HepG2 (cell line): ENCODE measurements around the gene NRN1. TPM values are rescaled to one million over a fixed set of nuclear protein-coding genes. Genes with fewer than 3 reads are reported as not detected.

Experiments used
- ATAC-seq: fragments of 200-7000 bp; cut with Tn5 transposase; 3 replicates; pipeline ENCODE4 v1.9.1; 2020; ENCODE audit warnings: mild to moderate bottlenecking, moderate library complexity
- BruUV-seq: library from RNA; stranded (reverse); fragments of 400-500 nt; replicated peaks from 2 replicates; lab custom pipeline; 2021; lab: Mats Ljungman, UMichigan
- CTCF ChIA-PET: fragments of 300-600 bp; formaldehyde crosslinking; extraction: SDS; loops from one replicate; lab custom pipeline; 2021; ENCODE audit warnings: low total read pairs, inconsistent platforms, low intra/inter-chr PET ratio; lab: Yijun Ruan, JAX
- POLR2A ChIA-PET: fragments of 350-600 bp; sonication (Branson Sonifier 250); formaldehyde crosslinking; loops from one replicate; lab custom pipeline; 2020; ENCODE audit warnings: antibody characterized with exemption, inconsistent platforms; lab: Yijun Ruan, JAX
- DNase-seq: peaks from one replicate; pipeline ENCODE4 v3.0.0-alpha.2; 2015; ENCODE audit warnings: low spot score
- FAIRE-seq: peaks from 3 replicates; lab custom pipeline; 2011; peaks lifted over from hg19 to GRCh38; lab: Jason Lieb, UNC
- H2AFZ ChIP-seq: one replicate; pipeline ENCODE4 v1.6.1; 2011; ENCODE audit warnings: low read length, inconsistent platforms
- H3K27ac ChIP-seq: fragments of 300-600 bp; 3 replicates; pipeline ENCODE4 v1.8.0; 2011; ENCODE audit warnings: mixed run types, mild to moderate bottlenecking, mixed read lengths, low read length, inconsistent platforms; ENCODE audit not compliant: insufficient read depth; ENCODE audit errors: extremely low read length
- H3K27me3 ChIP-seq, 2 experiments: fragments of 200-600 bp in 1 of 2; 2 replicates in 1 of 2; 3 replicates in 1 of 2; pipeline versions ENCODE4 v1.6.0 to v1.8.0; 2011; ENCODE audit warnings: low read length in 2 of 2, mild to moderate bottlenecking in 2 of 2, moderate library complexity in 2 of 2, inconsistent platforms in 1 of 2; ENCODE audit not compliant: insufficient read depth in 2 of 2, control insufficient read depth in 1 of 2
- H3K36me3 ChIP-seq, 2 experiments: fragments of 200-600 bp in 1 of 2; replicated peaks in 1 of 2; 2 replicates in 1 of 2; 3 replicates in 1 of 2; pipeline versions ENCODE4 v1.5.1 to v1.8.0; 2011; ENCODE audit warnings: low read length in 2 of 2, inconsistent platforms in 1 of 2; ENCODE audit not compliant: insufficient read depth in 2 of 2, control insufficient read depth in 1 of 2
- H3K4me1 ChIP-seq: 2 replicates; pipeline ENCODE4 v1.5.1; 2012; ENCODE audit warnings: low read length, inconsistent platforms; ENCODE audit not compliant: insufficient read depth
- H3K4me2 ChIP-seq: 2 replicates; pipeline ENCODE4 v1.6.0; 2011; ENCODE audit warnings: low read depth, low read length, inconsistent platforms
- H3K4me3 ChIP-seq, 3 experiments: fragments of 200-600 bp in 1 of 3; sonication (generic), shearing (Covaris generic) in 1 of 3; replicated peaks in 1 of 3; 2 replicates each; pipeline ENCODE4 v1.5.1; 2011 to 2016; ENCODE audit warnings: low read length in 3 of 3, inconsistent platforms in 2 of 3, low read depth in 2 of 3, mild to moderate bottlenecking in 2 of 3, control low read depth in 1 of 3, mixed read lengths in 1 of 3; ENCODE audit not compliant: insufficient read depth in 1 of 3
- H3K79me2 ChIP-seq: one replicate; pipeline ENCODE4 v1.6.1; 2011; ENCODE audit warnings: low read length, inconsistent platforms; ENCODE audit not compliant: insufficient read depth
- H3K9ac ChIP-seq: 2 replicates; pipeline ENCODE4 v1.6.0; 2011; ENCODE audit warnings: mild to moderate bottlenecking, low read depth, low read length, inconsistent platforms; ENCODE audit not compliant: insufficient read depth
- H3K9me3 ChIP-seq: 2 replicates; pipeline ENCODE4 v1.5.1; 2012; ENCODE audit warnings: mild to moderate bottlenecking, low read length
- H4K20me1 ChIP-seq: 2 replicates; pipeline ENCODE4 v1.6.0; 2011; ENCODE audit warnings: inconsistent platforms, mild to moderate bottlenecking, low read length, moderate library complexity; ENCODE audit not compliant: insufficient read depth
- ARNT ChIP-seq: fragments of 450-650 bp; IDR thresholded peaks from 2 replicates; pipeline ENCODE4 v1.6.1; 2017
- BHLHE40 ChIP-seq: IDR thresholded peaks from 2 replicates; pipeline ENCODE4 v1.6.1; 2011; ENCODE audit warnings: low read length, improper control_type of control experiment
- CBX2 ChIP-seq, 2 experiments: fragments of 200-600 bp in 1 of 2; sonication (generic); formaldehyde crosslinking in 1 of 2; IDR thresholded peaks; 2 replicates each; pipeline versions ENCODE4 v1.7.0 to v1.8.1; 2018 to 2022; ENCODE audit warnings: low read depth in 2 of 2, low read length in 1 of 2, mild to moderate bottlenecking in 1 of 2, missing genetic modification reagents in 1 of 2
- ETV5 ChIP-seq: IDR thresholded peaks from 2 replicates; pipeline ENCODE4 v1.6.1; 2018; ENCODE audit warnings: missing biosample characterization, missing genetic modification reagents, inconsistent platforms, borderline replicate concordance
- HOXA3 ChIP-seq: sonication (generic); formaldehyde crosslinking; IDR thresholded peaks from 2 replicates; pipeline ENCODE4 v1.5.0; 2020; ENCODE audit warnings: missing genetic modification reagents
- JDP2 ChIP-seq: sonication (generic); formaldehyde crosslinking; IDR thresholded peaks from 2 replicates; pipeline ENCODE4 v1.8.1; 2022; ENCODE audit warnings: missing genetic modification reagents, borderline replicate concordance
- KAT2B ChIP-seq: fragments of 150-350 bp; IDR thresholded peaks from 2 replicates; pipeline ENCODE4 v1.6.1; 2014; ENCODE audit warnings: low read depth, low read length, borderline replicate concordance
- SNAPC2 ChIP-seq: sonication (generic); formaldehyde crosslinking; IDR thresholded peaks from 2 replicates; pipeline ENCODE4 v1.8.1; 2022; ENCODE audit warnings: mild to moderate bottlenecking, missing genetic modification reagents
- TSC22D2 ChIP-seq: sonication (generic); formaldehyde crosslinking; IDR thresholded peaks from 2 replicates; pipeline ENCODE4 v1.5.1; 2020; ENCODE audit warnings: missing genetic modification reagents, mild to moderate bottlenecking, borderline replicate concordance
- ZFP36L1 ChIP-seq: sonication (generic); formaldehyde crosslinking; IDR thresholded peaks from 2 replicates; pipeline ENCODE4 v1.8.0; 2022; ENCODE audit warnings: mild to moderate bottlenecking, missing genetic modification reagents, moderate library complexity
- ZNF10 ChIP-seq: sonication (generic); formaldehyde crosslinking; IDR thresholded peaks from 2 replicates; pipeline ENCODE4 v1.4.0; 2020; ENCODE audit warnings: mild to moderate bottlenecking, low read depth, missing genetic modification reagents, borderline replicate concordance
- ZNF563 ChIP-seq: sonication (generic); formaldehyde crosslinking; IDR thresholded peaks from 2 replicates; pipeline ENCODE4 v1.8.0; 2022; ENCODE audit warnings: mild to moderate bottlenecking, moderate library complexity, missing genetic modification reagents
- ZNF564 ChIP-seq: sonication (generic); formaldehyde crosslinking; IDR thresholded peaks from 2 replicates; pipeline ENCODE4 v1.8.1; 2023; ENCODE audit warnings: mild to moderate bottlenecking, missing genetic modification reagents
- ZNF615 ChIP-seq: sonication (generic); formaldehyde crosslinking; IDR thresholded peaks from 2 replicates; pipeline ENCODE4 v1.5.0; 2020; ENCODE audit warnings: mild to moderate bottlenecking, missing genetic modification reagents, borderline replicate concordance
- ZNF747 ChIP-seq: sonication (generic); formaldehyde crosslinking; IDR thresholded peaks from 2 replicates; pipeline ENCODE4 v1.8.1; 2023; ENCODE audit warnings: missing genetic modification reagents, mild to moderate bottlenecking, borderline replicate concordance
- ZNF891 ChIP-seq: sonication (generic); formaldehyde crosslinking; IDR thresholded peaks from 2 replicates; pipeline ENCODE4 v1.5.0; 2020; ENCODE audit warnings: mild to moderate bottlenecking, missing genetic modification reagents
- WGBS: methylation state at CpG from one replicate; pipeline ENCODE4 v1.1.6; 2017; ENCODE audit warnings: low lambda C conversion rate; 5-methylcytosine and 5-hydroxymethylcytosine counted together
- in situ Hi-C: cut with HindIII; loops from 2 replicates; pipeline ENCODE4 v1.10.0; 2017; ENCODE audit warnings: low pct_unique_long_range_greater_than_20kb; ENCODE audit not compliant: extremely low pct_ligation_motif_present
- intact Hi-C: fragments of 100-400 bp; cut with micrococcal nuclease; formaldehyde crosslinking; loops from one replicate; pipeline ENCODE4 v1.10.0; 2022; ENCODE audit not compliant: unreplicated experiment
- polyA plus RNA-seq, 8 experiments: library from polyadenylated mRNA; depleted of rRNA in 3 of 8; stranded (reverse) in 7 of 8; unstranded in 1 of 8; fragments of >200 nt; fragmentation: Illumina TruSeq in 4 of 8; extraction: Trizol in 4 of 8; gene quantifications; 2 replicates each; pipeline versions ENCODE4 v1.2.1 to v1.2.3, GENCODE V29; 2011 to 2016; ENCODE audit warnings: low read depth in 4 of 8, missing spikeins in 1 of 8, mixed read lengths in 1 of 8; ENCODE audit not compliant: insufficient read depth in 1 of 8
- total RNA-seq, 5 experiments: library from RNA; depleted of rRNA; stranded (reverse); fragments of >200 nt; fragmentation: Illumina TruSeq; extraction: Trizol; gene quantifications; 2 replicates each; pipeline ENCODE4 v1.2.3, GENCODE V29; 2016; ENCODE audit warnings: low read depth in 1 of 5

NRN1 gene
- total and polyA plus RNA-seq, 2 of the 13 experiments (the other 11 are each of a cell fraction or from before 2014, with no cell fraction given): 0.11 TPM; not detected in 1

DNA sequence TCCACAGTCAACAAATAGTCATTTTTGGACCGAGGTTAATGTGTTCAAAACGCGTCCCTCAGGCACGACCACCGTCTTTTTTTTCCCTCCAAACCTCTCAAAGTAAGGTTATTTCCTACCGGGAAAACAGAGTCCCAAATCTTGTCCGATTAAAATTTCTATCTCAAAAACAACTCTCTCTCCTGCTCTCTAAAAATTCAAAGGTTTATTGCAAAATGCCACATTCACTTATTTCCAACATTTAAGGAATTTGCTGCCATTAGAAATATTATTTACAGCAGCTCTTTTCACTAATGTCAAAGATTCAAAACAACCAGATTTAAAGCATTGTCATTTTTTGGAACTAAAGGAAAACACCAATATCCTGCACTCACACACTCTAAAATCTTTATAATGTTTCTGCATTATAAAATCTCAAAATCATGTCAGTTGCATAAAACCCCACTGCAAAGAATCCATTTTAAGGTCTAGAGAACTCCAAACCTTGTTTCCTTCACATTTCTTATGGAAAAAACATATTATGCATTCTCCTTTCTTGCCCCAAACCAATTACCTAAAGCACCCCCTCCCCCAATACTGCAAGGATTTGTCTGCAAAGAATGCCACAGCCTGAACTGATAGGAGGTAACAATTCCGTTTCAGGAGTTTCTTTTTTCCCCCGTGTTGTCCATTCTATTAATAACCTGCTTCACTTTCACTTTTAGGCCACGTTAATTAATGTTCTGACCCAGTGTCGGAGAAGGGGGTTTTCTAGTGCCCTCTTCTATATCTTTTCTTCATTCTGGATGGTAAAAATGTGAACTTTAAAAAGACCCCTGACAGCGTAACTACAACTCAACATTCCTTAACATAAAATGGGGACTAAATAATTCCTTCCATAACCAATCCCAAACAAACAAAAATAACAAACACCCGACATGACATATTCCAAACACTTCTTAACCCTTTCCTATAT is 1.4 kb downstream of the NRN1 start:
- Histone ChIP-seq H3K9me3 (no peaks in the 10 kb centered on the region), H3K27me3 (peaks cover 6 to 88% of the 10 kb centered on the region in 2 experiments)
- WGBS: 21% methylated on average over 13 of the region's 13 CpGs
- POLR2A ChIA-PET: no interaction called here
- peak; percentile 74; the same call in 1 of the 2 replicates for TF ChIP-seq CBX2 (IDR thresholded peaks at IDR 0.05; ENCODE audit: low read depth, low read length)
- no peak for TF ChIP-seq CBX2 (CRISPR knock-in tag; IDR thresholded peaks at IDR 0.05; ENCODE audit: low read depth)
- no peak for TF ChIP-seq BHLHE40
- TF ChIP-seq, all 625 proteins: peak for 1
- intact Hi-C loops (no loop called here), in situ Hi-C loops (no loop called here)
- Histone ChIP-seq H3K4me1 (peaks cover 17% of the 10 kb centered on the region), H3K36me3 (no peaks in the 10 kb centered on the region), H2AFZ (no peak overlapping the region), H3K4me3 (no peak overlapping the region), H3K27ac (no peak overlapping the region), H3K79me2 (no peaks in the 10 kb centered on the region), H3K4me2 (no peak overlapping the region), H3K9ac (no peak overlapping the region), H4K20me1 (no peaks in the 10 kb centered on the region)
- CTCF ChIA-PET: no interaction called here
- BruUV-seq: no TSS peak
- no peak for DNase-seq
- no peak for FAIRE-seq
- ATAC-seq: no peak

DNA sequence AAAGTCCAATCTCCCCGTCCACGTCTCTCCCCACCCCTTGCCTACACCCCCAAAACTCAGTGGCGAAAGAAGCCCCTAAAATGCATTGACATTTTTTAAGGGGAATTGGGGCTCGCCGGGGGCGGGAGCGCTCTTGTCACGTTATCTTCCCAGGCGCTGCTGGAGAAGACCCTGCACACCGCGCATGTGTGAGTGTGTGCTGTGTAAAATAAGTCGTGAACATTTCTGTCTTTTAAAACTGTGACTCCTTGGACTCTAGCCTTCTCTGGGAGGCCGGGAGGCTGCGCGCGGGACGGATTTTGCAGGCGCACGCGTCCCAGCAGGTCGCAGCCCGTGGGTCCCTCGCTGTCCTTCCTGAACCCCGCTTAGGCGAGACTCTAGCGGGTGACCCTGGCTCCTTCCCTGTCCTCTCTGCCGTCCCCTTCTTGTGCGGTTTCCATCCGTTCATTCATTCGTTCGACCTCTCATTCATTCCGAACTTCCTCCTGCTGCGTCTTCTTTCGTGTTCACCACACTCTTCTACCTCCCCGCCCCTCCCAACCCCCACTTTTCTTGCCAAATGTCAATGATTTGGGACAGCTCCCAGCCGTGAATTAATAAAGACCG is 2.2 kb downstream of the NRN1 start:
- H3K4me3 ChIP-seq: no peak overlapping the region
- intact Hi-C loops: no loop called here
- TF ChIP-seq ARNT (no peak), ZNF563 (CRISPR knock-in tag) (no peak), SNAPC2 (no peak), TSC22D2 (no peak), ETV5 (CRISPR knock-in tag) (no peak), ZFP36L1 (CRISPR knock-in tag) (no peak), ZNF747 (CRISPR knock-in tag) (no peak), ZNF891 (no peak), ZNF564 (CRISPR knock-in tag) (no peak), ZNF615 (no peak), HOXA3 (no peak), KAT2B (no peak), ZNF10 (CRISPR knock-in tag) (no peak), JDP2 (no peak)
- TF ChIP-seq, all 625 proteins: peak for 0
- Histone ChIP-seq H3K27ac (no peak overlapping the region), H3K36me3 (no peaks in the 10 kb centered on the region), H3K27me3 (peaks cover 11 to 89% of the 10 kb centered on the region in 2 experiments), H3K9ac (no peak overlapping the region), H4K20me1 (no peaks in the 10 kb centered on the region), H2AFZ (no peak overlapping the region), H3K4me1 (peaks cover 17% of the 10 kb centered on the region), H3K9me3 (no peaks in the 10 kb centered on the region), H3K4me2 (no peak overlapping the region), H3K79me2 (no peaks in the 10 kb centered on the region)
- ChIA-PET POLR2A (no interaction called here), CTCF (no interaction called here)
- no TSS peak for BruUV-seq
- FAIRE-seq (no peak), ATAC-seq (no peak), DNase-seq (no peak)
- in situ Hi-C loops: no loop called here
- WGBS: 66% methylated on average over 37 of the region's 37 CpGs
